ENCODE measurements around the gene PRSS33.

Gene PRSS33

GRCh38 chr16:2744711-2745110 is 42.6 kb downstream of the PRSS33 start:
- DNase-seq (ENCODE audit: low read depth in 4 of 4, low spot score in 1 of 4): no peak

GRCh38 chr16:2743007-2743810 is 44.2 kb downstream of the PRSS33 start:
- DNase-seq (ENCODE audit: low read depth in 4 of 4, low spot score in 1 of 4): no peak

GRCh38 chr16:2742323-2743006 is 44.9 kb downstream of the PRSS33 start:
- DNase-seq (ENCODE audit: low read depth in 4 of 4, low spot score in 1 of 4): no peak

- no peak for DNase-seq (ENCODE audit: low read depth in 4 of 4, low spot score in 1 of 4)
Measured at GRCh38 chr16:2741168-2741567, 46.2 kb downstream of the PRSS33 start.

GRCh38 chr16:2740476-2740875 is 46.9 kb downstream of the PRSS33 start:
- no peak for DNase-seq (ENCODE audit: low read depth in 4 of 4, low spot score in 1 of 4)

- no peak for DNase-seq (ENCODE audit: low read depth in 4 of 4, low spot score in 1 of 4)
Measured at GRCh38 chr16:2739625-2740430, 47.5 kb downstream of the PRSS33 start.

- no peak for DNase-seq (ENCODE audit: low read depth in 4 of 4, low spot score in 1 of 4)
Measured at GRCh38 chr16:2738615-2739014, 48.7 kb downstream of the PRSS33 start.

- no peak for DNase-seq (ENCODE audit: low read depth in 4 of 4, low spot score in 1 of 4)
Measured at GRCh38 chr16:2737895-2738418, 49.4 kb downstream of the PRSS33 start.

- no peak for DNase-seq (ENCODE audit: low read depth in 4 of 4, low spot score in 1 of 4)
Measured at GRCh38 chr16:2737238-2737605, 50.1 kb downstream of the PRSS33 start.

- DNase-seq (ENCODE audit: low read depth in 4 of 4, low spot score in 1 of 4): no peak
Measured at GRCh38 chr16:2736476-2737237, 50.7 kb downstream of the PRSS33 start.

- no peak for DNase-seq (ENCODE audit: low read depth in 4 of 4, low spot score in 1 of 4)
Measured at GRCh38 chr16:2734844-2735515, 52.4 kb downstream of the PRSS33 start.

Data from stimulated activated CD4-positive, alpha-beta T cell treated with anti-CD3 and anti-CD28 coated beads, Interleukin-1b, Interleukin-23, amount 100 ng/mL, for 24 hours (primary cell).